SHP77 (cell line): ENCODE results near the gene HECTD2.
"Not testable (repeated sequence)": the region's sequence is repeated elsewhere in the genome, so short reads cannot be mapped to it uniquely, and the experiment has no call there.

Experiments
- DNase-seq, 2 experiments: peaks; one replicate each; lab custom pipeline; 2025; lab: John Stamatoyannopoulos, UW

The HECTD2 gene

DNA sequence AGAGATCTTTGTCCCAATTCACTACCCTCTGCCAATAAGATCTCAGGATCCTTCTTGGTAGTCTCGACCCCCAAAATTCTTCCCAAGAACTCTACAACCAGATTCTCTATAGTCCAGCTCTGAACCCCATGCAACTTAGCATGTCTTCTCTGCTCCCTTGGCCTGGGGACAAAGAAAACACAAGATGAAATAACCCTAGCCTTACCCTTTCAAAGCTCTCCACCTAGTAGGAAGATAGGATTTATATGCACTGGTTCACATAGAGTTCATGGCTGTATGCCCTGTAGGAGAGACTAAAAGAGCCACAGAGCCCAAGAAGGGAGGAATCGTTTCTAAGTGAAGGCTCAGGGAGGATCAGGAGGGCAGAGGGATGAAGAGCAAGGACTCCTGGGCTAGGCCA lies 126.6 kb downstream of the HECTD2 start:
- DNase-seq, result no peak

DNA sequence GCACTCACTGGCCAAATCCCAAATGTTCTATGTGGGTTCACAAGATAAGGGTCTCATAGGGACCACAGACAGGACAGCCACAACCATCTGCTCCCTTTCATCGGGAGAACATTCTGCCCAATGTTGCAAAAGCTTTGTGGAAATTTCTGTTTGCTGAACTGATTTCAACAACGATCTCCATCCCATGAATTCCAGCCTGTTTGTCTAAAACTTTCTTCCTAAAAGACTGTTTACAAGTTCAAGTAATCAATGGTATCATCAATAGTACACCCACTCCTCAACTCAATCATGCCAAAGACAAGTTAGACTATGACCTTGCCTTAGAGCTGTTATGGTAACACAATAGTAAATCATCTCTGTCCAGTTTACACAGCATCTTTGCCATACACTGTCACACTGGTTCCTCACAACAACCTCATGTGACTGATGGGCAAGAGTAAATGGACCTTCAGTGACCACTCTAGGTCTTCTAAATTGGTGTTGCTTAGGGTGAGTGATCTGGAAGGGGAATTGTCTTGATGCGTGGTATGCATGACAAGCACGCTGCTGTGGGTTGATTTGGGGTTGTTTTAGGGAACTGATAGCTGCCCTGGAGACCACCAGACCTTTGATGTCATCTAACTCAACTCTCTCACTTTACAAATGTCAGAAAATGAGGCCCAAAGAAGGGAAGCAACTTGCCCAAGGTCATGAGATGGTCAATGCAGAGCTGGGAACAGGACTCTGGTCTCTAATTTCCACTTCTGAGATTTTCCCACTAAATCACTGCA lies 127.7 kb downstream of the HECTD2 start:
- DNase-seq, result no peak

DNA sequence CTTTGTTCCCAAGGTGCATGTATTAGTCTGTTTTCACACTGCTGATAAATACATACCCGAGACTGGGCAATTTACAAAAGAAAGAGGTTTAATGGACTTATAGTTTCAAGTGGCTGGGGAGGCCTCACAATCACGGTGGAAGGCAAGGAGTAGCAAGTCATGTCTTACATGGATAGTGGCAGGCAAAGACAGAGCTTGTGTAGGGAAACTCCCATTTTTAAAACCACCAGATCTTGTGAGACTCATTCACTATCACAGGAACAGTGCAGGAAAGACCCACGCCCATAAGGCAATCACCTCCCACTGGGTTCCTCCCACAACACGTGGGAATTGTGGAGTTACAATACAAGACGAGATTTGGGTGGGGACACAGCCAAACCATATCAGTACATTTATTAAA lies 129.8 kb downstream of the HECTD2 start:
- DNase-seq, result no peak

DNA sequence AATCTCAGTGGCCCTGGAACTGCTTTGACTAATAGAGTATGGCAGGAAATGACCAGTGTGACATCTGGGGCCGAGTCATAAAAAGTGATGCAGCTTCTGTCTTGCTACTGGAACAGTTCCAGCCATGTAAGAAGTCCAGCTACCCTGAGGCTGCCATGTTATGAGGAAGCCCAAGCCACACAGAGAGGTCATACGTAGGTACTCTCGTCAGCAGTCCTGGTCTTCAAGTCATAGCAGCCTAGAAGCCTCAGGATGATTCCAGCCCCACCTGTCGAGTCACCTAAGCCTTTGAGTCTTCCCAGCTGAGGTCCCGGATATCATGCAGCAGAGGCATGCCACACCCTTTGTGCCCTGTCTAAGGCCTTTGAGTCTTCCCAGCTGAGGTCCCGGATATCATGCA lies 130.6 kb downstream of the HECTD2 start:
- no peak for DNase-seq

DNA sequence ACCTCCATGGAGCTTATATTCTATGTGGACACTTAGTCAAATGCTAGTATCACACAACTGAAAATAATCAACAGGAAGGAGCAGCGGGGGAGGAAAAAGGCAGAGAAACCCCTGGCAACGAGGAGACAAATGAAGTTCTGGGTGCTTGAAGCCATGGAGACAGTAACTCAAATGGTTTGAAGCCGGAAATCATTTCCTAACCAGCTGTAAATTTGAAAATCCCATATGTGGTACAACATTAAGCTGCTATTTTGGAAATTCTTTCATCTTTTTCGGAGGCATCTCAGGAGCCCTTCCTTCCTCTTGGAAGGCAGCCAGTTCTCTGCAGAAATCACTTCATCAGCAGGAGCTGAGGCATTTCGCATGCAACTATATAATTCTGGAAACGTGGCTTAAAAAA lies 131.3 kb downstream of the HECTD2 start:
- DNase-seq, result no peak

DNA sequence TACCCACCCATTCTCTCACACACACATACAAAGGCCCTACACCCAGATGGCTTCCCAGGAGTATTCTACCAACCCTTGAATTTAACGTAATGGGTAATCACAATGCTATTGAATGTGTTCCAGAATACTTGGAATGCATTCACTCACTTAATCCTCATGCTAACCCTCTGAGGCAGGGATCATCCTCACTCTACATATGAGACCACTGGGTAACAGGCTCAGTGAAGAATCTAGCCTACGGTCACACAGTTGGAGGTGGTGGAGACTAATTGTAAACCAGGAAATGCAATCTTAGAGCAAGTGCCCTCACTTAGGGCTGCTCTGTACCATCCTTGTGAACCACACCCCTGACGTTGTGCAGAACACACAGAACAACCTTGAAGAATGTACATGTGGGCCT lies 135.2 kb downstream of the HECTD2 start:
- DNase-seq, result no peak

DNA sequence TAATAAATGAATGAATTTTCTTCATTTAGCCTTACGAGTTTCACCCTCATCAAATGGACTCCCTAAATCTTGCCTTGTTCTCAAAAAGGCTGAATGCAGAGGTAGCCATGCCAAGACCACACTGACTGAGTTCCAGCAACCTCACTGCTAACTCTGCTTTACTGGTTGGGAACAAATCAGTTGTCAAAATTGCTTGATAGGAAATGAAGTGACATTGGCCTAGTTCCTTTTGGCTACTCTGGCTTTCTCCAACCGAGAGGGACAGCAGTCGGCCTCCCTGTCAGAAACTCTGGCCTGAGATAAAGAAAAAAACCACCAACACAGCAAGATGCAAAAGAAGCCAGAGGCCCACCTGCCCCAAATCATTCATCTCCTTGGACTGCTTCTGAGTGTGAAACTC lies 135.7 kb downstream of the HECTD2 start:
- DNase-seq, result no peak

DNA sequence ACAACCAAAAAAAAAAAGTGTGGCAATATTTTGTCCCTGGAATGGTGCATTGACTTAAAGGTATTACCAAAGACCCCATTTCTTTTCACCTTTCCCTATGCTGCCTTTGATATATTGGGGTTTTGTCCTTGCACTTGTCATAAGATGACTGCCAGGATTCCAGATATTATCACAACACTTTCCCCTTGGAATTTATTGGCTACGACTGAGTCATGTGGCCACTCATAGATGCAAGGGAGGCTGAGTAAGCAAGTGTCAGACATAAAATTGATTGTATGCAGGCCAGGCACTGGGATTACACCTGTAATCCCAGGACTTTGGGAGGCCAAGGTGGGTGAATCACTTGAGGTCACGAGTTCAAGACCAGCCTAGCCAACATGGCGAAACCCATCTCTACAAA lies 139.1 kb downstream of the HECTD2 start:
- no peak for DNase-seq

DNA sequence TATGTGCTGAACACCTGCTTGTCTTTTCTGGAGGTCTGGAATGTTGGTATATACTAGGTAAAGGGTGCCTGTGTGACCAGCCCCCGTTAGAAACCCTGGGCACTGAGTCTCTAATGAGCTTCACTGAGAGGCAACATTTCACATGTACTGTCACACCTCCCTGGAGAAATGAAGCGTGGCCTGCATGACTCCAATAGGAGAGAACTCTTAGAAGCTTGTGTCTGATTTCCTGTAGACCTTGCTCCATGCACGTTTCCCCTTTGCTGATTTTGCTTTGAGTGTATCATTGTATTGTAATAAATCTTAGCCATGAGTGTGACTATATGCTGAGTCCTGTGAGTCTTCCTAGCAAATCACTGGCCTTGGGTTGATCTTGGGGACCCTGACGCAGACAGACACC lies 139.9 kb downstream of the HECTD2 start:
- no peak for DNase-seq

DNA sequence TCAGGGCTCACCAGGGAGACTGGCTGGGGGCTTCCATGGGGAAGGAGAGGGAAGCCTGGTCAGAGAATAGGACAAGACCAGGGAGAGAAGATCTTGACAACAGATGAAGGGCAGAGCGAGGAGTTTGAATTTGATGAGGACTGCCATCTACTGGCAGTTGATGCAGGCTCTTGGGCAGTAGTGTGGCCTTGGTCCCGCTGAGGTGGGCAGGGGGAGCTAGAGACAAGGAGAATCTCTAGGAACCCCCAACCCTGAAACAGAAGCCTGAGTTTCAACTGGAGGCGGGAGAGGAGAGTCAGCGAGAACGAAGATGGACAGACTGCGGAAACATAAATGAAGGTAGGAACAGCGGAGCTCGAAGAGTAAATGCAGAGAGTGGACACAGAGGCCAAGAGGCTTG lies 141.7 kb downstream of the HECTD2 start:
- peak; percentile 9 to 16 for DNase-seq

DNA sequence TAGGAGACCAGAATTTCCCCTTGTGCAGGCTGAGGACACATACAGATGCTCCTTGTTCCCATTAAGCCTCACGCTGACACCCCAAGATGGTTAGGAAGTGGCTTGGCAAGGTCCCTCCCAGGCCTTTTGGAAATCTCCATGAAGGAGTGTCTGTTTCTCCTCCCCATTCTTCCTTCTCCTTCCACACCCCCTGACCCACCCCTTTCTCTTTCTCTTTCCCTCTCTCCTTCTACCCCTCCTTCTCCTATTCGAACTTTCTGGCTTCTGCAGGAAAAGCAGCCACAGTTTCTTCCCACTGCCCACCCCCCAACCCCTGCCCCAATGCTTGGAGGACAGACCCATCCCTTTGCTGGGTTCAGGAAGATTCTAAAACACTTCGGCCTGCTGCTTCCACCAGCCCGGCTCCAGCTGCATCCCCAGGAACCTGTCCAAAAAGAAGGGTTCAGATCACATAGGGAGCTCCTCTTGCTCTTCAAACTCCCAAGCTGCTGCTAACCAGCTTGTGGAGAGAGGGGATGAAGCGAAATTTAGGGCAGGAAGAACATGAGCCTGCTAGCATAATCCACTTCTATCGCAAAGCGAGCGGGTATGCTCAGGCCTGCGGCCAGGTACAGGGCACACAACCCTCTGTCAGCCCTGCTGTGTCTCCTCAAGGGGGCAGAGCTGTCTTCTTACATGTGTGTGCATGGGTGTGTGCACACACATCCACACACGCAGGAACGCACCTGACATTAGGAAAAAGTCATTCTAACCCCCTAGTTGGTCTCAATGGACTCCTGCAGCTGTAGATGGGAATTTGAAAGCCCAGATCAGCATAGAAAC lies 142.3 kb downstream of the HECTD2 start:
- DNase-seq, result peak; percentile 1 to 23

DNA sequence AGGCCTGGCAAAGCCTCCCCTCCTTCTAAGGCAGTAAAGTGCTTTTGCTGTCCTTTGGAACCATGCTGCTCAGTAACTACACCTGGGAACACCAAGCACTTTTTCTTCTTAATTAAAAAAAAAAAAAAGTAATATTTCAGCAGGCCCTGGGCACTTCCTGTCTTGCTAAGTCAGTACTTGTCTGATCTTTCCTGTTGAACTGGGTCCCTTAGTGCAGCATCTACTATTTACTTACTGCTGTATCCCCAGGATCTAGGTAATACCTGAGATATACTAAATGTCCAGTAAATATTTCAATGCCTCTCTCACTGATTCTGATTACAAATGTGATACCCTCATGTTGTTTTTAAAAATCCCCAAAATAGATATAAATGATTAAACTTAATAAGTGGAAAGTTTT lies 145.3 kb downstream of the HECTD2 start:
- no peak for DNase-seq

DNA sequence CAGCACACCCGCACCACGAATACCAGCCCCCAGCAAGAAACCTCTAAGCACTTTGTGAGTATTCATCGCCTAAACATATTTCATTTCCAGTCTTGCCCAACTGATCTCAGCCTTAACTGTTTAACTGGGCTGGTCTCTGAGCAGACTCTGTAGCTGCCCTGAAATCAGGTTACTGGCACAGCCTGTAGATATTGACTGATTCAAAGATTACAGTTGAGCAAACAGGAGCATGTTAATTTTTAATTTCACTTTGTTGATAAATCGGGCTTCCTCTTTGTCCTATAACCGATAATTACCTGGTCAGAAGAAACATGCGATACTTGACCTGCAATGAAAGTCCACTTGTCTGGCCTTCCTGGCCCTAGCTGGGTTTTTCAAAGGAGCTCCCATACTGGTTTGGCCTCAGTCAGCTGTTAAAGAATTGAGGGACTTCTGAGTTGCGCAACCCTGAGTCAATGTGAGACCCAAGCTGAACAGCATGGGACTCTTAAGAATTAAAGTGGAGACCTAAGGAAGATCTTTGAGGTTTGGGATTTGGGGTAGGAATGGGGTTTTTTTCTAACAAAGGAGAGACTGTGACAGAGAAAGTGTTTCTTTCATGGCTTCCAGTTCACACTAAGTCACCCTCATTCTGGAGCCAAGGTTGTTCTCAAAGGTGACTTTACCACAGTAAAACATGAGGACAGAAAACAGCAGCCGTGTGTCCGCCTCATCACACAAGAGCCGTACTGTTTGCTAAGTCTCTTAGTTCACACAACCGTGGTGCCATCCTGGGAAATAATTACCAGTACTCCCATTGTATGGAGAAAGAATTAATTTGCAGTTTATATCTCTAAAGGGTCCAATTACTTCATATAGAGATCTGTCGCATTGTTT lies 146.8 kb downstream of the HECTD2 start:
- DNase-seq, result no peak

DNA sequence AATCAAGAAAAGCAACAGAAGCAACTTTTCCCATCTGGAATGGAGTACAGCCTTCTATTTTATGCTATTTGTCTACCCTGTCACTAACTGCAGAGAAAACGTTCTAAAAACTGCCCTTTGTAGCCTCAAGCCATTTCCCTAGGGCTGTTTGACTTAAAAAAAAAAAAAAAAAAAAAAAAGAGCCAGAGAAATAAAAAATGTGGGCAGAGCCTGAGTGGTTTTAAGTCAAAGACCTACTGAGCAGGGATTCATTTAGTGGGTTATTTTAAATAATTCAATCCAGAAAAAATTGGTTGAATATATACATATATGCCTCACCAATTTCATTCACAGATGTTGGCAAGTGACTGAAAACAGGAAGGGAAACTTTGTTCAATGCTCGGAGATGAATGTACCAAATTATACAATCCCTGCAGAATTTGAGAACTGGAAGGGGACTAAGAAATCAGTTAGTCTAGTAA lies 147.5 kb downstream of the HECTD2 start:
- no peak for DNase-seq

DNA sequence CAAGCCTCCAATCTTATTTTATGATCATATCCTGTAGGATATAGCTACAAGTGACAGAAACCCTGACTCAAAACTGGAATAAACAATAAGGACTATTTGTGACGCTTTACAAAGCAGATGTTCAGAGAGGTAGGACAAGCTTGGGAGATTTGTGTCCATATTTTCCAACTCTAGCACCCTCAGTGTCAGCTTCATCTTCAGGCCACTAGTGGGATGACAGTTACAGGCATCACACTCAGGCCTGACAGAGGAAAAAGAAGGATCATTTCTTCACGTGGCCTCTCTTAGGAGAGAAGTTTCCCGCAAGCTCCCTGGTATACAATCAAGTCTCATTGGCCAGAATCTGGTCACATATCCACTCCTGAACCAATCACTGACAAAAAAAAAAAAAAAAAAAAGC lies 148.3 kb downstream of the HECTD2 start:
- DNase-seq, result no peak

DNA sequence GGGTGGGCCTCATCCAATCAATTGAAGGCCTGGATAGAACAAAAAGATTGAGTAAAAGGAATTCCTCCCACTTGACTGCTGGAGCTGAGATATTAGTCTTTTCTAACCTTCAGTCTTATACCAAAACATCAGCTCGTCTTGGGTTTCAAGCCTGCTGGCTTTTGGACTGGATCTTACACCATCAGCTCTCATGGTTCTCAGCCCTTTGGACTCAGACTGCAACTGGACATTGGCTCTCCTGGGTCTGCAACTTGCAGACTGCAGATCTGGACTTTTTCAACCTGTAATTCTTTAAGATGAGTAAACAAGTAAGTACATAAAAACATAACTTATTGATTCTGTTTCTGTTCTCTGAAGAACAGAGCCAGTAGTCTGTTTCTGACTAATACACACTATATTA lies 149.0 kb downstream of the HECTD2 start:
- no peak for DNase-seq

DNA sequence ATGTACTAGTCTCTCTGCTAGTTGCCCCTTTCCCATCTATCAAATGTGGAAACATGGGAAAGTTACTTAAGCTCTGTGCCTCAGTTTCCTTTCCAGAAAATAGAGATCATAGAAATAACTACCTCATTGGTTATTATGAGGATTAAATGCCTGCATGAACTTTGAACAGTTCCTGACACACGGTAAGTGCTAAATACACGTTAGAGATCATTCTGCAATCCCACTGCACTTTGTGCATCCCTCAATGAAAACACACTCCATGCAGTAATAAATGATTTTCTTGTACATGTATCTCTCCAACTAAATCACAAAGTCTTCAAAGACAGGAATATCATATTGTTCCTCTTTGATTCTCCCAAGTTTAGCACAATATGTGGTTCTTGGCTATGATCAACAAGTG lies 149.6 kb downstream of the HECTD2 start:
- no peak for DNase-seq

DNA sequence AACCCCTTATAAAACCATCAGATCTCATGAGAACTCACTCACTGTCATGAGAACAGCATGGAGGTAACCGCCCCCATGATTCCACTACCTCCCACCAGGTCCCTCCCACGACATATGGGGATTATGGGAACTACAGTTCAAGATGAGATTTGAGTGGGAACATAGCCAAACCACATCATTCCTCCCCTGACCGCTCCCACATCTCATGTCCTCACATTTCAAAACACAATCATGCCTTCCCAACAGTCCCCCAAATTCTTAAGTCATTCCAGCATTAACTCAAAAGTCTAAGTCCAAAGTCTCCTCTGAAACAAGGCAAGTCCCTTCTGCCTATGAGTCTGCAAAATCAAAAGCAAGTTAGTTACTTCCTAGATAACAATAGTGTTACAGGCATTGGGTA lies 150.7 kb downstream of the HECTD2 start:
- DNase-seq, result not testable (repeated sequence)

DNA sequence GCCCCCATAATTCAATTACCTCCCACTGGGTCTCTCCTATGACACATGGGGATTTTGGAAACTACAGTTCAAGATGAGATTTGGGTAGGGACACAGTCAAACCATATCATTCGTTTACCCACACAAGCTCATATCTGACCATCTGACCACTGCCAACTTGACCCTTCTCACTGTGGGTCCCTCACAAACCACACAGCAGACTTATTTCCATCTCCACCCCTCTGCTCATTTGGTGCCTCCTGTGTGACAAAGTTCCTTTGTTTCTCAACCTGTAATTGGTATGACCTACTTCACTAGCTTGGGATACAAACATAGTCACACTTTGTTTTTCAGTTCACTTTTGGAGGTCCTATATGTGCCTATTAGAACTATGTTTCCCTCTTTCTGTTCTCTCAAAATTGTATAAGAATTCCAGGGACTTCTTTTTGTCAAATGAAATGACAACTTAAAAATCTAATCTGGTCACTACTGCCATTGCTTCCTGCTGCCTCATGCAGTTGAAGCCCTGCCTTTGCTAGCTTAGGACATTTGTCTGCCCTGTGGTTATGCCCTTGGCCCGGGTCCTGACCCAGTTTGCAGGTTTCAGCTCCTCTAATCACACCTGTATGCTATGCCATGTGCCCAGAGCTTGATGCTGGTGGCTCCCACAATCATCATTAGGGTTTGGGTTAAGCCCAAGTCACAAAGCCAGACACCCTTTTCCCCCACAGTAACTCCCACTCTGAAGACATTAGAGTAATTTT lies 152.9 kb downstream of the HECTD2 start:
- no peak for DNase-seq

DNA sequence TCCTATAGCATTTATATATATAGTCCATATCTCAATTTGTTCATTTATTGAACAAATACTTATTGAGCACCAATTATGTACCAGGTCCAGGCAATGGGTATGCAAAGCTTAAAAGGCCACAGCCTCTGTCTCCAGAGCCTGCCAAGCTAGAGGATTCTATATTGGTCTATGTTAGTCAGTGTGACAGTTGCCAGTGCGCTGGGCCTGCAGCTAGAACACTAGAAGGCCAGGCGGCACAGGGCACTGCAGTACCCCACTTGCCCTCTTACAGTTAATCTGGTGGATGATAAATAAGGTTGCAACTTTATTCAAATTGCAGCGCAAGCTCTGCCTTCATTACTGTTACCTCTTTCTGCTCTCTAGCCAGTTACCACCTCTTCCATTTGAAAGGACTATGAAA lies 153.9 kb downstream of the HECTD2 start:
- no peak for DNase-seq
